Keratinocyte (primary cell): ENCODE results near the gene ARMC6. TPM values are rescaled to one million over a fixed set of nuclear protein-coding genes. Genes with fewer than 3 reads are reported as not detected.
"Not testable (repeated sequence)": the region's sequence is repeated elsewhere in the genome, so short reads cannot be mapped to it uniquely, and the experiment has no call there.

Source experiments
- DNase-seq: peaks from one replicate; pipeline ENCODE4 v3.0.0-alpha.2; 2011; ENCODE audit warnings: low read depth, missing footprints, low spot score
- FAIRE-seq: peaks from 2 replicates; lab custom pipeline; 2011; peaks lifted over from hg19 to GRCh38; lab: Jason Lieb, UNC
- H2AFZ ChIP-seq: 2 replicates; pipeline ENCODE4 v1.6.0; 2012; ENCODE audit warnings: low read length, control low read depth, inconsistent platforms; ENCODE audit not compliant: control insufficient read depth
- H3K27ac ChIP-seq: 2 replicates; pipeline ENCODE4 v1.5.1; 2011; ENCODE audit warnings: low read length; ENCODE audit not compliant: control insufficient read depth, insufficient read depth
- H3K27me3 ChIP-seq: 3 replicates; pipeline ENCODE4 v1.6.0; 2011; ENCODE audit warnings: low read length; ENCODE audit not compliant: control insufficient read depth, insufficient read depth; ENCODE audit errors: extremely low read depth
- H3K36me3 ChIP-seq, 2 experiments: 2 replicates in 1 of 2; 3 replicates in 1 of 2; pipeline ENCODE4 v1.5.1; 2011; ENCODE audit warnings: low read length in 2 of 2, mild to moderate bottlenecking in 1 of 2; ENCODE audit not compliant: control insufficient read depth in 2 of 2, insufficient read depth in 2 of 2; ENCODE audit errors: extremely low read depth in 1 of 2
- H3K4me1 ChIP-seq: 3 replicates; pipeline ENCODE4 v1.5.1; 2011; ENCODE audit warnings: low read length; ENCODE audit not compliant: control insufficient read depth, insufficient read depth; ENCODE audit errors: extremely low read depth
- H3K4me2 ChIP-seq: 3 replicates; pipeline ENCODE4 v1.6.0; 2011; ENCODE audit warnings: low read depth, low read length; ENCODE audit not compliant: control insufficient read depth, insufficient read depth; ENCODE audit errors: extremely low read depth
- H3K4me3 ChIP-seq, 3 experiments: fragments of 200-600 bp in 1 of 3; sonication (generic) in 1 of 3; 2 replicates in 2 of 3; 3 replicates in 1 of 3; pipeline ENCODE4 v1.5.1; 2011 to 2016; ENCODE audit warnings: low read length in 3 of 3, mild to moderate bottlenecking in 3 of 3, control low read depth in 2 of 3, inconsistent platforms in 1 of 3, low read depth in 1 of 3, mixed read lengths in 1 of 3, mixed run types in 1 of 3, moderate library complexity in 1 of 3; ENCODE audit not compliant: control insufficient read depth in 2 of 3, insufficient read depth in 2 of 3; ENCODE audit errors: extremely low read depth in 1 of 3
- H3K79me2 ChIP-seq: 2 replicates; pipeline ENCODE4 v1.6.0; 2012; ENCODE audit warnings: low read length; ENCODE audit not compliant: control insufficient read depth, insufficient read depth
- H3K9ac ChIP-seq: 3 replicates; pipeline ENCODE4 v1.6.0; 2011; ENCODE audit warnings: low read length; ENCODE audit not compliant: control insufficient read depth, insufficient read depth; ENCODE audit errors: extremely low read depth
- H3K9me1 ChIP-seq: 3 replicates; pipeline ENCODE4 v1.6.0; 2011; ENCODE audit warnings: low read length; ENCODE audit not compliant: control insufficient read depth, insufficient read depth; ENCODE audit errors: extremely low read depth
- H3K9me3 ChIP-seq: 2 replicates; pipeline ENCODE4 v1.5.1; 2012; ENCODE audit warnings: low read depth, low read length; ENCODE audit not compliant: control insufficient read depth
- H4K20me1 ChIP-seq: 3 replicates; pipeline ENCODE4 v1.6.0; 2011; ENCODE audit warnings: low read length; ENCODE audit not compliant: control insufficient read depth, insufficient read depth; ENCODE audit errors: extremely low read depth
- CTCF ChIP-seq, 3 experiments: IDR thresholded peaks in 1 of 3; conservative IDR thresholded peaks in 1 of 3; optimal IDR thresholded peaks in 1 of 3; 2 replicates in 2 of 3; 3 replicates in 1 of 3; pipeline versions ENCODE3 to v1.5.1; 2011; ENCODE audit warnings: low read length in 3 of 3, mild to moderate bottlenecking in 3 of 3, moderate library complexity in 2 of 3, control low read depth in 1 of 3, inconsistent platforms in 1 of 3; ENCODE audit not compliant: insufficient read depth in 2 of 3; ENCODE audit errors: extremely low read depth in 1 of 3
- EZH2 ChIP-seq: IDR thresholded peaks from one replicate; pipeline ENCODE4 v1.6.1; 2012; ENCODE audit warnings: inconsistent platforms, mild to moderate bottlenecking, low read length, moderate library complexity
- dilution Hi-C: fragments of 300-500 bp; cut with MboI; formaldehyde crosslinking; loops from one replicate; pipeline ENCODE4 v1.7.0; 2020; ENCODE audit warnings: low sequenced_read_pairs; ENCODE audit not compliant: extremely low pct_ligation_motif_present
- polyA plus RNA-seq, 5 experiments: library from polyadenylated mRNA; depleted of rRNA in 3 of 5; stranded (reverse) in 3 of 5; stranded (forward) in 1 of 5; unstranded in 1 of 5; fragments of >200 nt; gene quantifications; 1 replicate in 1 of 5; 2 replicates in 3 of 5; 3 replicates in 1 of 5; pipeline versions ENCODE4 v1.2.1 to v1.2.3, GENCODE V29; 2011 to 2012; ENCODE audit warnings: missing spikeins in 2 of 5, low read depth in 1 of 5, low replicate concordance in 1 of 5

ARMC6 gene
- polyA plus RNA-seq, 1 donor (not counting 4 experiments of a cell fraction or from before 2014, with no cell fraction given): 23.8 TPM

GRCh38 chr19:19105365-19106055 lies 72.1 kb downstream of the ARMC6 start:
- no peaks in the 10 kb centered on the region for H3K4me1 ChIP-seq
- H2AFZ ChIP-seq: peak overlapping the region; percentile 90
- DNase-seq (no peak), FAIRE-seq (no peak)
- H3K4me3 ChIP-seq: peak overlapping the region; percentile 30 to 57 (median 46)
- H3K79me2 ChIP-seq: no peaks in the 10 kb centered on the region
- dilution Hi-C loops: no loop called here
- H3K36me3 ChIP-seq: no peaks in the 10 kb centered on the region
- no peak overlapping the region for H3K27ac ChIP-seq
- H3K27me3 ChIP-seq: peaks cover under 1% of the 10 kb centered on the region
- TF ChIP-seq EZH2: no peak
- no peak for TF ChIP-seq CTCF (optimal IDR thresholded peaks at IDR 0.05 in 1 of 3, IDR thresholded peaks at IDR 0.05 in 1 of 3, conservative IDR thresholded peaks at IDR 0.05 in 1 of 3; ENCODE audit: extremely low read depth in 1 of 3, insufficient read depth in 2 of 3, low read length in 3 of 3)
- no peaks in the 10 kb centered on the region for H4K20me1 ChIP-seq
- H3K9me3 ChIP-seq: peaks cover 2% of the 10 kb centered on the region
- H3K9me1 ChIP-seq: no peaks in the 10 kb centered on the region
- no peak overlapping the region for H3K9ac ChIP-seq
- peak overlapping the region; percentile 67 for H3K4me2 ChIP-seq

- no peaks in the 10 kb centered on the region for H3K9me1 ChIP-seq
- DNase-seq (no peak), FAIRE-seq (no peak)
- H3K4me3 ChIP-seq: peak overlapping the region in 2 of 3 experiments; percentile 29 to 30
- no peak overlapping the region for H3K9ac ChIP-seq
- peaks cover 2% of the 10 kb centered on the region for H3K9me3 ChIP-seq
- peaks cover 7% of the 10 kb centered on the region for H3K27me3 ChIP-seq
- peak overlapping the region; percentile 63 for H2AFZ ChIP-seq
- no peak overlapping the region for H3K27ac ChIP-seq
- H3K79me2 ChIP-seq: no peaks in the 10 kb centered on the region
- dilution Hi-C loops: no loop called here
- H3K4me2 ChIP-seq: peak overlapping the region; percentile 67
- no peaks in the 10 kb centered on the region for H3K36me3 ChIP-seq
- H4K20me1 ChIP-seq: no peaks in the 10 kb centered on the region
- H3K4me1 ChIP-seq: no peaks in the 10 kb centered on the region
- TF ChIP-seq CTCF (optimal IDR thresholded peaks at IDR 0.05 in 1 of 3, IDR thresholded peaks at IDR 0.05 in 1 of 3, conservative IDR thresholded peaks at IDR 0.05 in 1 of 3; ENCODE audit: extremely low read depth in 1 of 3, insufficient read depth in 2 of 3, low read length in 3 of 3): no peak
- no peak for TF ChIP-seq EZH2
Measured at GRCh38 chr19:19106056-19106551, 72.7 kb downstream of the ARMC6 start.

GRCh38 chr19:19106938-19107337 lies 73.5 kb downstream of the ARMC6 start:
- H2AFZ ChIP-seq, H3K4me3 ChIP-seq, H4K20me1 ChIP-seq, DNase-seq, H3K36me3 ChIP-seq, H3K4me1 ChIP-seq, H3K4me2 ChIP-seq, H3K27me3 ChIP-seq, H3K79me2 ChIP-seq, dilution Hi-C loops, FAIRE-seq, H3K9me1 ChIP-seq, H3K27ac ChIP-seq, H3K9ac ChIP-seq, H3K9me3 ChIP-seq: not testable (repeated sequence)
